HepG2 (cell line): Measurements from ENCODE around the gene PHACTR1. TPM values are rescaled to one million over a fixed set of nuclear protein-coding genes. Genes with fewer than 3 reads are reported as not detected.

Experiments
- ATAC-seq: fragments of 200-7000 bp; cut with Tn5 transposase; 3 replicates; pipeline ENCODE4 v1.9.1; 2020; ENCODE audit warnings: mild to moderate bottlenecking, moderate library complexity
- BruUV-seq: library from RNA; stranded (reverse); fragments of 400-500 nt; replicated peaks from 2 replicates; lab custom pipeline; 2021; lab: Mats Ljungman, UMichigan
- CTCF ChIA-PET: fragments of 300-600 bp; formaldehyde crosslinking; extraction: SDS; loops from one replicate; lab custom pipeline; 2021; ENCODE audit warnings: low total read pairs, inconsistent platforms, low intra/inter-chr PET ratio; lab: Yijun Ruan, JAX
- POLR2A ChIA-PET: fragments of 350-600 bp; sonication (Branson Sonifier 250); formaldehyde crosslinking; loops from one replicate; lab custom pipeline; 2020; ENCODE audit warnings: antibody characterized with exemption, inconsistent platforms; lab: Yijun Ruan, JAX
- DNase-seq: peaks from one replicate; pipeline ENCODE4 v3.0.0-alpha.2; 2015; ENCODE audit warnings: low spot score
- FAIRE-seq: peaks from 3 replicates; lab custom pipeline; 2011; peaks lifted over from hg19 to GRCh38; lab: Jason Lieb, UNC
- H2AFZ ChIP-seq: one replicate; pipeline ENCODE4 v1.6.1; 2011; ENCODE audit warnings: low read length, inconsistent platforms
- H3K27ac ChIP-seq: fragments of 300-600 bp; 3 replicates; pipeline ENCODE4 v1.8.0; 2011; ENCODE audit warnings: mixed run types, mild to moderate bottlenecking, mixed read lengths, low read length, inconsistent platforms; ENCODE audit not compliant: insufficient read depth; ENCODE audit errors: extremely low read length
- H3K27me3 ChIP-seq, 2 experiments: fragments of 200-600 bp in 1 of 2; 2 replicates in 1 of 2; 3 replicates in 1 of 2; pipeline versions ENCODE4 v1.6.0 to v1.8.0; 2011; ENCODE audit warnings: low read length in 2 of 2, mild to moderate bottlenecking in 2 of 2, moderate library complexity in 2 of 2, inconsistent platforms in 1 of 2; ENCODE audit not compliant: insufficient read depth in 2 of 2, control insufficient read depth in 1 of 2
- H3K36me3 ChIP-seq, 2 experiments: fragments of 200-600 bp in 1 of 2; replicated peaks in 1 of 2; 2 replicates in 1 of 2; 3 replicates in 1 of 2; pipeline versions ENCODE4 v1.5.1 to v1.8.0; 2011; ENCODE audit warnings: low read length in 2 of 2, inconsistent platforms in 1 of 2; ENCODE audit not compliant: insufficient read depth in 2 of 2, control insufficient read depth in 1 of 2
- H3K4me1 ChIP-seq: 2 replicates; pipeline ENCODE4 v1.5.1; 2012; ENCODE audit warnings: low read length, inconsistent platforms; ENCODE audit not compliant: insufficient read depth
- H3K4me2 ChIP-seq: 2 replicates; pipeline ENCODE4 v1.6.0; 2011; ENCODE audit warnings: low read depth, low read length, inconsistent platforms
- H3K4me3 ChIP-seq, 3 experiments: fragments of 200-600 bp in 1 of 3; sonication (generic), shearing (Covaris generic) in 1 of 3; replicated peaks in 1 of 3; 2 replicates each; pipeline ENCODE4 v1.5.1; 2011 to 2016; ENCODE audit warnings: low read length in 3 of 3, inconsistent platforms in 2 of 3, low read depth in 2 of 3, mild to moderate bottlenecking in 2 of 3, control low read depth in 1 of 3, mixed read lengths in 1 of 3; ENCODE audit not compliant: insufficient read depth in 1 of 3
- H3K79me2 ChIP-seq: one replicate; pipeline ENCODE4 v1.6.1; 2011; ENCODE audit warnings: low read length, inconsistent platforms; ENCODE audit not compliant: insufficient read depth
- H3K9ac ChIP-seq: 2 replicates; pipeline ENCODE4 v1.6.0; 2011; ENCODE audit warnings: mild to moderate bottlenecking, low read depth, low read length, inconsistent platforms; ENCODE audit not compliant: insufficient read depth
- H3K9me3 ChIP-seq: 2 replicates; pipeline ENCODE4 v1.5.1; 2012; ENCODE audit warnings: mild to moderate bottlenecking, low read length
- H4K20me1 ChIP-seq: 2 replicates; pipeline ENCODE4 v1.6.0; 2011; ENCODE audit warnings: inconsistent platforms, mild to moderate bottlenecking, low read length, moderate library complexity; ENCODE audit not compliant: insufficient read depth
- ADNP ChIP-seq: sonication (generic); formaldehyde crosslinking; IDR thresholded peaks from 2 replicates; pipeline ENCODE4 v1.4.0; 2020; ENCODE audit warnings: missing genetic modification reagents
- ARHGAP35 ChIP-seq: sonication (generic); formaldehyde crosslinking; IDR thresholded peaks from 2 replicates; pipeline ENCODE4 v1.9.0; 2022; ENCODE audit warnings: mild to moderate bottlenecking, inconsistent platforms, moderate library complexity, missing genetic modification reagents, borderline replicate concordance
- DNMT3B ChIP-seq: conservative IDR thresholded peaks from 2 replicates; pipeline ENCODE4 v1.6.1; 2016; ENCODE audit warnings: missing biosample characterization, control low read depth
- DPF2 ChIP-seq: sonication (generic); formaldehyde crosslinking; IDR thresholded peaks from 2 replicates; pipeline ENCODE4 v1.4.0; 2020; ENCODE audit warnings: mild to moderate bottlenecking, low read depth, missing genetic modification reagents, borderline replicate concordance
- KDM3A ChIP-seq: IDR thresholded peaks from 2 replicates; pipeline ENCODE4 v1.6.1; 2018; ENCODE audit warnings: low read depth, missing compliant biosample characterization
- MXD4 ChIP-seq: IDR thresholded peaks from 2 replicates; pipeline ENCODE4 v1.6.1; 2016; ENCODE audit warnings: mild to moderate bottlenecking, missing biosample characterization, missing genetic modification reagents
- RFX3 ChIP-seq: IDR thresholded peaks from 2 replicates; pipeline ENCODE4 v1.6.1; 2016; ENCODE audit warnings: missing biosample characterization, missing genetic modification reagents
- TBL1XR1 ChIP-seq: fragments of 150-350 bp; IDR thresholded peaks from 2 replicates; pipeline ENCODE4 v1.6.1; 2014; ENCODE audit warnings: borderline replicate concordance, low read length; ENCODE audit not compliant: partially characterized antibody
- TEF ChIP-seq: sonication (generic); formaldehyde crosslinking; IDR thresholded peaks from 2 replicates; pipeline ENCODE4 v1.5.0; 2020; ENCODE audit warnings: missing genetic modification reagents
- ZNF432 ChIP-seq: sonication (generic); formaldehyde crosslinking; IDR thresholded peaks from 2 replicates; pipeline ENCODE4 v1.5.0; 2020; ENCODE audit warnings: missing genetic modification reagents, mild to moderate bottlenecking, borderline replicate concordance
- WGBS: methylation state at CpG from one replicate; pipeline ENCODE4 v1.1.6; 2017; ENCODE audit warnings: low lambda C conversion rate; 5-methylcytosine and 5-hydroxymethylcytosine counted together
- in situ Hi-C: cut with HindIII; loops from 2 replicates; pipeline ENCODE4 v1.10.0; 2017; ENCODE audit warnings: low pct_unique_long_range_greater_than_20kb; ENCODE audit not compliant: extremely low pct_ligation_motif_present
- intact Hi-C: fragments of 100-400 bp; cut with micrococcal nuclease; formaldehyde crosslinking; loops from one replicate; pipeline ENCODE4 v1.10.0; 2022; ENCODE audit not compliant: unreplicated experiment
- polyA plus RNA-seq, 8 experiments: library from polyadenylated mRNA; depleted of rRNA in 3 of 8; stranded (reverse) in 7 of 8; unstranded in 1 of 8; fragments of >200 nt; fragmentation: Illumina TruSeq in 4 of 8; extraction: Trizol in 4 of 8; gene quantifications; 2 replicates each; pipeline versions ENCODE4 v1.2.1 to v1.2.3, GENCODE V29; 2011 to 2016; ENCODE audit warnings: low read depth in 4 of 8, missing spikeins in 1 of 8, mixed read lengths in 1 of 8; ENCODE audit not compliant: insufficient read depth in 1 of 8
- total RNA-seq, 5 experiments: library from RNA; depleted of rRNA; stranded (reverse); fragments of >200 nt; fragmentation: Illumina TruSeq; extraction: Trizol; gene quantifications; 2 replicates each; pipeline ENCODE4 v1.2.3, GENCODE V29; 2016; ENCODE audit warnings: low read depth in 1 of 5

Gene PHACTR1
- total and polyA plus RNA-seq, 2 of the 13 experiments (the other 11 are each of a cell fraction or from before 2014, with no cell fraction given) = 0.09 TPM; not detected in 1

DNA sequence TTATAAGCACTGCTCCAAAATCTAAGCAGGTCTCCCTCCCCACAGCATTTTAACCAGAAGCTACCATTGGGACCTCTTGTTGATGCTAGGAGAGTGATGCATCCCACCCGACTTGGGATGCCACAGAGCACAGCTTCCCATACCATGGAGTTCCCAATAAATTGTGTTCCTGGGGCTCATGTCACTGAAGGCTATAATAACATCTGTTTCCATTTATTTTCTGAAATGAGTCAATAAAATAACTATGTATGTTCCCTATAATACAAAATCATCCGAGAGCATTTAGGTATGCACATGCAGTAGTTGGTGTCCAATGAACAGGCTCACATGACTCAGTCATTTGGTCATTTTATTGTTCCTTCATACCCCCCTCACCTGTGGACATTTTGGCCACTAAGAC is 407.6 kb downstream of the PHACTR1 start (continued):
- TF ChIP-seq ADNP (CRISPR knock-in tag) (no peak), ARHGAP35 (no peak), DNMT3B (CRISPR knock-in tag) (no peak), ZNF432 (CRISPR knock-in tag) (no peak), MXD4 (CRISPR knock-in tag) (no peak), TBL1XR1 (no peak), TEF (CRISPR knock-in tag) (no peak), KDM3A (CRISPR knock-in tag) (no peak)

GRCh38 chr6:13125841-13126240 is 409.3 kb downstream of the PHACTR1 start:
- H3K36me3 ChIP-seq = no peaks in the 10 kb centered on the region
- in situ Hi-C loops (no loop called here), intact Hi-C loops (no loop called here)
- H3K27ac ChIP-seq = no peak overlapping the region
- ChIA-PET POLR2A (no interaction called here), CTCF (no interaction called here)
- H3K27me3 ChIP-seq = peaks cover 0 to 19% of the 10 kb centered on the region in 2 experiments; a peak in 2 of 5 replicates
- no peak overlapping the region for H3K9ac ChIP-seq
- no peak overlapping the region for H3K4me3 ChIP-seq
- no peak overlapping the region for H2AFZ ChIP-seq
- H3K4me2 ChIP-seq = no peak overlapping the region
- no peaks in the 10 kb centered on the region for H3K9me3 ChIP-seq
- FAIRE-seq (no peak), DNase-seq (no peak), ATAC-seq (no peak)
- WGBS = 5% methylated on average over 3 of the region's 3 CpGs
- H3K4me1 ChIP-seq = no peaks in the 10 kb centered on the region
- H4K20me1 ChIP-seq = no peaks in the 10 kb centered on the region
- no peaks in the 10 kb centered on the region for H3K79me2 ChIP-seq
- no peak for TF ChIP-seq RFX3
- TF ChIP-seq DPF2 = no peak
- no TSS peak for BruUV-seq
